NB4 (cell line): ENCODE data around the gene RBMS3.

Experiments used
- POLR2A ChIP-seq: IDR thresholded peaks from 2 replicates; pipeline ENCODE4 v1.6.1; 2011; ENCODE audit warnings: mild to moderate bottlenecking; ENCODE audit not compliant: insufficient read length; ENCODE audit errors: extremely low read depth
- TF ChIP-seq, protein P1 (sequence below): IDR thresholded peaks from one replicate; pipeline ENCODE4 v1.5.1; 2012; ENCODE audit warnings: low read depth, low read length
- TF ChIP-seq, protein P2 (sequence below): IDR thresholded peaks from 2 replicates; pipeline ENCODE4 v1.6.1; 2011; ENCODE audit warnings: low read depth, low read length

DNA sequence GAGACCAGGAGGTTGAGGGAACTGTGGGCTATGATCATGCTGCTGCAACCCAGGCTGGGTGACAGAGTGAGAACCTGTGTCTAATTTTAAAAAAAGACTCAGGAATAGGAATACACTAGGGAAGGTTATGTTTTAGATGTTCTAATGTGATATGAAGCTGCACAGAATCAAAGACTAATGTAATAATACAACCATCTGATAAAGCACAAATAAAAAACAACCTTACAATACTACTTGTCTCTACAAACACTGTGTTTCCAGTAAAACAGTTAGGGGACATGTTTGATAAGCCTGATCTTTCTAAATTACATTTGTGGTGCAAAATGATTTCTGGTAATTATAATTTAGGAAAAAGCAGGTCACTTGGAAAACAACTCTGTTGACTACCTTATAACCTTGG lies 56.7 kb downstream of the RBMS3 start:
- no peak for TF ChIP-seq POLR2A
- TF ChIP-seq, protein P1, sequence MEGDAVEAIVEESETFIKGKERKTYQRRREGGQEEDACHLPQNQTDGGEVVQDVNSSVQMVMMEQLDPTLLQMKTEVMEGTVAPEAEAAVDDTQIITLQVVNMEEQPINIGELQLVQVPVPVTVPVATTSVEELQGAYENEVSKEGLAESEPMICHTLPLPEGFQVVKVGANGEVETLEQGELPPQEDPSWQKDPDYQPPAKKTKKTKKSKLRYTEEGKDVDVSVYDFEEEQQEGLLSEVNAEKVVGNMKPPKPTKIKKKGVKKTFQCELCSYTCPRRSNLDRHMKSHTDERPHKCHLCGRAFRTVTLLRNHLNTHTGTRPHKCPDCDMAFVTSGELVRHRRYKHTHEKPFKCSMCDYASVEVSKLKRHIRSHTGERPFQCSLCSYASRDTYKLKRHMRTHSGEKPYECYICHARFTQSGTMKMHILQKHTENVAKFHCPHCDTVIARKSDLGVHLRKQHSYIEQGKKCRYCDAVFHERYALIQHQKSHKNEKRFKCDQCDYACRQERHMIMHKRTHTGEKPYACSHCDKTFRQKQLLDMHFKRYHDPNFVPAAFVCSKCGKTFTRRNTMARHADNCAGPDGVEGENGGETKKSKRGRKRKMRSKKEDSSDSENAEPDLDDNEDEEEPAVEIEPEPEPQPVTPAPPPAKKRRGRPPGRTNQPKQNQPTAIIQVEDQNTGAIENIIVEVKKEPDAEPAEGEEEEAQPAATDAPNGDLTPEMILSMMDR: no peak
- TF ChIP-seq, protein P2, sequence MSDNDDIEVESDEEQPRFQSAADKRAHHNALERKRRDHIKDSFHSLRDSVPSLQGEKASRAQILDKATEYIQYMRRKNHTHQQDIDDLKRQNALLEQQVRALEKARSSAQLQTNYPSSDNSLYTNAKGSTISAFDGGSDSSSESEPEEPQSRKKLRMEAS: no peak
